Measurements from ENCODE around the gene SARS2.
A peak's percentile ranks its signal among the peaks of the same experiment; 100 is the strongest.

SARS2 gene

GRCh38 chr19:38907227-38907626 is 23.3 kb downstream of the SARS2 start:
- Histone ChIP-seq H3K27ac (no peak overlapping the region), H3K9me3 (ENCODE audit: low read depth, low read length) (no peaks in the 10 kb centered on the region), H3K9ac (ENCODE audit: insufficient read length) (no peak overlapping the region), H3K4me3 (no peak overlapping the region), H3K36me3 (ENCODE audit: insufficient read depth, low read length) (peaks cover 24% of the 10 kb centered on the region; the same call in 1 of the 2 replicates)
- no peak for DNase-seq (ENCODE audit: low read depth, low spot score)
- TF ChIP-seq POLR2AphosphoS5 (IDR thresholded peaks at IDR 0.05; ENCODE audit: borderline replicate concordance, low read depth, low read length) (no peak), EZH2 (IDR thresholded peaks at IDR 0.05) (no peak), FOXP2 (optimal IDR thresholded peaks at IDR 0.05; ENCODE audit: control extremely low read depth, extremely low read length, insufficient read depth) (no peak)

GRCh38 chr19:38905620-38906019 is 24.9 kb downstream of the SARS2 start:
- H3K4me3 ChIP-seq = no peak overlapping the region

GRCh38 chr19:38904581-38905539 is 25.7 kb downstream of the SARS2 start:
- Histone ChIP-seq H3K27ac (no peak overlapping the region), H3K9me3 (ENCODE audit: low read depth, low read length) (no peaks in the 10 kb centered on the region), H3K36me3 (ENCODE audit: insufficient read depth, low read length) (peaks cover 24% of the 10 kb centered on the region; the same call in 1 of the 2 replicates), H3K4me3 (no peak overlapping the region), H3K9ac (ENCODE audit: insufficient read length) (no peak overlapping the region)
- TF ChIP-seq FOXP2 (optimal IDR thresholded peaks at IDR 0.05; ENCODE audit: control extremely low read depth, extremely low read length, insufficient read depth) (no peak), POLR2AphosphoS5 (IDR thresholded peaks at IDR 0.05; ENCODE audit: borderline replicate concordance, low read depth, low read length) (no peak), EZH2 (IDR thresholded peaks at IDR 0.05) (no peak)
- no peak for DNase-seq (ENCODE audit: low read depth, low spot score)

More at GRCh38 chr19:38905620-38906019, 24.9 kb downstream of the SARS2 start:
- DNase-seq (ENCODE audit: low read depth, low spot score) = no peak
- H3K9me3 ChIP-seq (ENCODE audit: low read depth, low read length) = no peaks in the 10 kb centered on the region
- TF ChIP-seq POLR2AphosphoS5 (IDR thresholded peaks at IDR 0.05; ENCODE audit: borderline replicate concordance, low read depth, low read length) (no peak), EZH2 (IDR thresholded peaks at IDR 0.05) (no peak), FOXP2 (optimal IDR thresholded peaks at IDR 0.05; ENCODE audit: control extremely low read depth, extremely low read length, insufficient read depth) (no peak)
- no peak overlapping the region for H3K27ac ChIP-seq
- no peak overlapping the region for H3K9ac ChIP-seq (ENCODE audit: insufficient read length)
- H3K36me3 ChIP-seq (ENCODE audit: insufficient read depth, low read length) = peaks cover 24% of the 10 kb centered on the region; the same call in 1 of the 2 replicates

- TF ChIP-seq FOXP2 (optimal IDR thresholded peaks at IDR 0.05; ENCODE audit: control extremely low read depth, extremely low read length, insufficient read depth) = no peak
- TF ChIP-seq EZH2 (IDR thresholded peaks at IDR 0.05) = no peak
- TF ChIP-seq POLR2AphosphoS5 (IDR thresholded peaks at IDR 0.05; ENCODE audit: borderline replicate concordance, low read depth, low read length) = no peak
- H3K9ac ChIP-seq (ENCODE audit: insufficient read length) = no peak overlapping the region
- no peaks in the 10 kb centered on the region for H3K9me3 ChIP-seq (ENCODE audit: low read depth, low read length)
- H3K36me3 ChIP-seq (ENCODE audit: insufficient read depth, low read length) = peaks cover 14% of the 10 kb centered on the region; the same call in 1 of the 2 replicates
- no peak for DNase-seq (ENCODE audit: low read depth, low spot score)
- no peak overlapping the region for H3K4me3 ChIP-seq
- no peak overlapping the region for H3K27ac ChIP-seq
Measured at GRCh38 chr19:38901683-38902082, 28.9 kb downstream of the SARS2 start.

- Histone ChIP-seq H3K4me3 (peak overlapping the region; percentile 90), H3K27ac (peak overlapping the region; percentile 79), H3K9ac (ENCODE audit: insufficient read length) (peak overlapping the region; percentile 86), H3K9me3 (ENCODE audit: low read depth, low read length) (no peaks in the 10 kb centered on the region), H3K36me3 (ENCODE audit: insufficient read depth, low read length) (peaks cover 13% of the 10 kb centered on the region; the same call in 1 of the 2 replicates)
- DNase-seq (ENCODE audit: low read depth, low spot score) = no peak
- TF ChIP-seq FOXP2 (optimal IDR thresholded peaks at IDR 0.05; ENCODE audit: control extremely low read depth, extremely low read length, insufficient read depth) (no peak), POLR2AphosphoS5 (IDR thresholded peaks at IDR 0.05; ENCODE audit: borderline replicate concordance, low read depth, low read length) (no peak), EZH2 (IDR thresholded peaks at IDR 0.05) (no peak)
Measured at GRCh38 chr19:38900743-38901190, 29.8 kb downstream of the SARS2 start.

GRCh38 chr19:38900202-38900629 is 30.3 kb downstream of the SARS2 start:
- peak overlapping the region; percentile 79 for H3K27ac ChIP-seq
- no peak for TF ChIP-seq FOXP2 (optimal IDR thresholded peaks at IDR 0.05; ENCODE audit: control extremely low read depth, extremely low read length, insufficient read depth)
- no peak for TF ChIP-seq POLR2AphosphoS5 (IDR thresholded peaks at IDR 0.05; ENCODE audit: borderline replicate concordance, low read depth, low read length)
- TF ChIP-seq EZH2 (IDR thresholded peaks at IDR 0.05) = no peak
- H3K9ac ChIP-seq (ENCODE audit: insufficient read length) = peak overlapping the region; percentile 86
- H3K4me3 ChIP-seq = peak overlapping the region; percentile 90
- H3K9me3 ChIP-seq (ENCODE audit: low read depth, low read length) = no peaks in the 10 kb centered on the region
- peaks cover 8% of the 10 kb centered on the region; the same call in 1 of the 2 replicates for H3K36me3 ChIP-seq (ENCODE audit: insufficient read depth, low read length)
- DNase-seq (ENCODE audit: low read depth, low spot score) = no peak

- no peak for TF ChIP-seq EZH2 (IDR thresholded peaks at IDR 0.05)
- TF ChIP-seq FOXP2 (optimal IDR thresholded peaks at IDR 0.05; ENCODE audit: control extremely low read depth, extremely low read length, insufficient read depth) = no peak
- TF ChIP-seq POLR2AphosphoS5 (IDR thresholded peaks at IDR 0.05; ENCODE audit: borderline replicate concordance, low read depth, low read length) = peak; percentile 18; the same call in 1 of the 2 replicates
- peaks cover 4% of the 10 kb centered on the region; the same call in 1 of the 2 replicates for H3K36me3 ChIP-seq (ENCODE audit: insufficient read depth, low read length)
- H3K9me3 ChIP-seq (ENCODE audit: low read depth, low read length) = no peaks in the 10 kb centered on the region
- peak; percentile 99 for DNase-seq (ENCODE audit: low read depth, low spot score)
- H3K4me3 ChIP-seq = peak within 1 kb of the TSS; percentile 90
- H3K27ac ChIP-seq = peak within 1 kb of the TSS; percentile 79
- H3K9ac ChIP-seq (ENCODE audit: insufficient read length) = peak within 1 kb of the TSS; percentile 86
Measured at GRCh38 chr19:38899447-38900201, 30.9 kb downstream of the SARS2 start, which contains the start of the genes NFKBIB and SIRT2. Gene NFKBIB (plus strand): TSS chr19:38899969. CDS start chr19:38900033, 64 bp downstream. Gene SIRT2 (minus strand): TSS chr19:38899618. CDS start chr19:38899521, 97 bp downstream.
